ENCODE measurements around the gene FTSJ3.

- TF ChIP-seq ESRRG (CRISPR knock-in tag; IDR thresholded peaks at IDR 0.05) = no peak
- no peak for TF ChIP-seq ZNF70 (CRISPR knock-in tag; IDR thresholded peaks at IDR 0.05)
- no peak for TF ChIP-seq PPARA (CRISPR knock-in tag; IDR thresholded peaks at IDR 0.05; ENCODE audit: borderline replicate concordance)
- TF ChIP-seq PATZ1 (CRISPR knock-in tag; IDR thresholded peaks at IDR 0.05; ENCODE audit: borderline replicate concordance) = no peak
Measured at GRCh38 chr17:63772801-63773271, 54.6 kb downstream of the FTSJ3 start.

Data from SK-N-SH treated with all-trans-retinoic acid at 6 μM for 48 hours (cell line).